ENCODE results near the gene NEO1. TPM values are rescaled to one million over a fixed set of nuclear protein-coding genes. Genes with fewer than 3 reads are reported as not detected.

Gene NEO1
- total RNA-seq = 1 to 10 TPM; 3.4 to 6.3 TPM

- Mint-ChIP-seq H3K4me1 (peaks cover 8% of the 10 kb centered on the region), H3K27me3 (peaks cover 39% of the 10 kb centered on the region), H3K36me3 (no peaks in the 10 kb centered on the region), H3K27ac (peak within 1 kb of the TSS; percentile 40), H3K9me3 (no peaks in the 10 kb centered on the region), H3K4me3 (peak within 1 kb of the TSS; percentile 80)
- POLR2A ChIA-PET = no interaction called here
- ATAC-seq (ENCODE audit: low read depth) (peak; percentile 73), DNase-seq (peak; percentile 79)
Observed at GRCh38 chr15:73051807-73052652, at the start of gene NEO1. Gene NEO1, plus strand, starts transcription at chr15:73052463. Its CDS starts 213 bp downstream, at chr15:73052676.

- POLR2A ChIA-PET = no interaction called here
- no peak for DNase-seq
- H3K4me3 Mint-ChIP-seq = no peak overlapping the region
- H3K27ac Mint-ChIP-seq = no peak overlapping the region
- peaks cover 21% of the 10 kb centered on the region for H3K27me3 Mint-ChIP-seq
- ATAC-seq (ENCODE audit: low read depth) = no peak
- H3K9me3 Mint-ChIP-seq = no peaks in the 10 kb centered on the region
- no peaks in the 10 kb centered on the region for H3K4me1 Mint-ChIP-seq
- no peaks in the 10 kb centered on the region for H3K36me3 Mint-ChIP-seq
Observed at GRCh38 chr15:73004462-73004861, 47.8 kb upstream of the NEO1 start.

- Mint-ChIP-seq H3K27me3 (peaks cover 21% of the 10 kb centered on the region), H3K27ac (no peak overlapping the region), H3K9me3 (no peaks in the 10 kb centered on the region), H3K36me3 (no peaks in the 10 kb centered on the region), H3K4me1 (no peaks in the 10 kb centered on the region), H3K4me3 (no peak overlapping the region)
- POLR2A ChIA-PET = no interaction called here
- DNase-seq (no peak), ATAC-seq (ENCODE audit: low read depth) (no peak)
Observed at GRCh38 chr15:73005032-73005431, 47.2 kb upstream of the NEO1 start.

- Mint-ChIP-seq H3K27me3 (peaks cover 17% of the 10 kb centered on the region), H3K4me3 (no peak overlapping the region), H3K27ac (no peak overlapping the region), H3K9me3 (no peaks in the 10 kb centered on the region), H3K36me3 (no peaks in the 10 kb centered on the region), H3K4me1 (no peaks in the 10 kb centered on the region)
- no peak for ATAC-seq (ENCODE audit: low read depth)
- DNase-seq = no peak
- POLR2A ChIA-PET = no interaction called here
Observed at GRCh38 chr15:73005446-73005845, 46.8 kb upstream of the NEO1 start.

- Mint-ChIP-seq H3K36me3 (no peaks in the 10 kb centered on the region), H3K9me3 (no peaks in the 10 kb centered on the region), H3K4me3 (no peak overlapping the region), H3K27ac (no peak overlapping the region), H3K4me1 (no peaks in the 10 kb centered on the region), H3K27me3 (peaks cover 16% of the 10 kb centered on the region)
- POLR2A ChIA-PET = no interaction called here
- no peak for DNase-seq
- ATAC-seq (ENCODE audit: low read depth) = no peak
Observed at GRCh38 chr15:73006523-73006922, 45.7 kb upstream of the NEO1 start.

GRCh38 chr15:73009066-73010056, 42.9 kb upstream of the NEO1 start:
- no peaks in the 10 kb centered on the region for H3K36me3 Mint-ChIP-seq
- H3K4me3 Mint-ChIP-seq = no peak overlapping the region
- no peak for DNase-seq
- H3K4me1 Mint-ChIP-seq = no peaks in the 10 kb centered on the region
- POLR2A ChIA-PET = no interaction called here
- H3K27me3 Mint-ChIP-seq = peaks cover 20% of the 10 kb centered on the region
- ATAC-seq (ENCODE audit: low read depth) = no peak
- H3K9me3 Mint-ChIP-seq = no peaks in the 10 kb centered on the region
- no peak overlapping the region for H3K27ac Mint-ChIP-seq

GRCh38 chr15:73010154-73011152, 41.8 kb upstream of the NEO1 start:
- Mint-ChIP-seq H3K36me3 (no peaks in the 10 kb centered on the region), H3K9me3 (no peaks in the 10 kb centered on the region), H3K4me1 (no peaks in the 10 kb centered on the region), H3K4me3 (no peak overlapping the region), H3K27ac (no peak overlapping the region), H3K27me3 (peaks cover 18% of the 10 kb centered on the region)
- POLR2A ChIA-PET = no interaction called here
- no peak for ATAC-seq (ENCODE audit: low read depth)
- no peak for DNase-seq

- Mint-ChIP-seq H3K36me3 (no peaks in the 10 kb centered on the region), H3K4me1 (peaks cover 2% of the 10 kb centered on the region), H3K4me3 (no peak overlapping the region), H3K27ac (no peak overlapping the region), H3K9me3 (no peaks in the 10 kb centered on the region), H3K27me3 (peaks cover 11% of the 10 kb centered on the region)
- ATAC-seq (ENCODE audit: low read depth) (no peak), DNase-seq (no peak)
- POLR2A ChIA-PET = no interaction called here
Observed at GRCh38 chr15:73014904-73015303, 37.4 kb upstream of the NEO1 start.

GRCh38 chr15:73015493-73015892, 36.8 kb upstream of the NEO1 start:
- no peak overlapping the region for H3K4me3 Mint-ChIP-seq
- peaks cover 2% of the 10 kb centered on the region for H3K4me1 Mint-ChIP-seq
- no peak overlapping the region for H3K27ac Mint-ChIP-seq
- POLR2A ChIA-PET = no interaction called here
- H3K27me3 Mint-ChIP-seq = peaks cover 16% of the 10 kb centered on the region
- no peaks in the 10 kb centered on the region for H3K9me3 Mint-ChIP-seq
- no peak for ATAC-seq (ENCODE audit: low read depth)
- no peak for DNase-seq
- H3K36me3 Mint-ChIP-seq = no peaks in the 10 kb centered on the region

- H3K36me3 Mint-ChIP-seq = no peaks in the 10 kb centered on the region
- POLR2A ChIA-PET = no interaction called here
- H3K27me3 Mint-ChIP-seq = peaks cover 38% of the 10 kb centered on the region
- peaks cover 2% of the 10 kb centered on the region for H3K4me1 Mint-ChIP-seq
- DNase-seq (no peak), ATAC-seq (ENCODE audit: low read depth) (no peak)
- no peak overlapping the region for H3K4me3 Mint-ChIP-seq
- H3K9me3 Mint-ChIP-seq = no peaks in the 10 kb centered on the region
- H3K27ac Mint-ChIP-seq = no peak overlapping the region
Observed at GRCh38 chr15:73017987-73018386, 34.3 kb upstream of the NEO1 start.

- DNase-seq (no peak), ATAC-seq (ENCODE audit: low read depth) (no peak)
- no peak overlapping the region for H3K27ac Mint-ChIP-seq
- H3K4me3 Mint-ChIP-seq = no peak overlapping the region
- H3K36me3 Mint-ChIP-seq = no peaks in the 10 kb centered on the region
- peaks cover 33% of the 10 kb centered on the region for H3K27me3 Mint-ChIP-seq
- H3K9me3 Mint-ChIP-seq = no peaks in the 10 kb centered on the region
- POLR2A ChIA-PET = no interaction called here
- peaks cover 2% of the 10 kb centered on the region for H3K4me1 Mint-ChIP-seq
Observed at GRCh38 chr15:73019154-73019553, 33.1 kb upstream of the NEO1 start.

- no peaks in the 10 kb centered on the region for H3K9me3 Mint-ChIP-seq
Observed at GRCh38 chr15:73019601-73020146, 32.6 kb upstream of the NEO1 start.

More at GRCh38 chr15:73019601-73020146, 32.6 kb upstream of the NEO1 start:
- H3K36me3 Mint-ChIP-seq = no peaks in the 10 kb centered on the region
- no peak overlapping the region for H3K27ac Mint-ChIP-seq
- ATAC-seq (ENCODE audit: low read depth) = no peak
- POLR2A ChIA-PET = no interaction called here
- peaks cover 33% of the 10 kb centered on the region for H3K27me3 Mint-ChIP-seq
- no peak for DNase-seq
- peaks cover 2% of the 10 kb centered on the region for H3K4me1 Mint-ChIP-seq
- no peak overlapping the region for H3K4me3 Mint-ChIP-seq

Data from activated naive CD8-positive, alpha-beta T cell treated with anti-CD3 and anti-CD28 coated beads, Interleukin-2, amount 10 ng/mL, durations not matched to agents 7 days and 5 days (primary cell).